A172 (cell line): ENCODE data around the gene STIL. TPM values are rescaled to one million over a fixed set of nuclear protein-coding genes. Genes with fewer than 3 reads are reported as not detected.
A peak's percentile ranks its signal among the peaks of the same experiment; 100 is the strongest.
"Not testable (repeated sequence)": the region's sequence is repeated elsewhere in the genome, so short reads cannot be mapped to it uniquely, and the experiment has no call there.

Experiments used
- DNase-seq: peaks from one replicate; pipeline ENCODE4 v3.0.0-alpha.2; 2015; ENCODE audit warnings: low spot score
- total RNA-seq: library from RNA; depleted of rRNA; stranded (reverse); fragments of >200 nt; shearing (Covaris generic); gene quantifications from 2 replicates; pipeline ENCODE4 v1.2.3, GENCODE V29; 2014

Gene STIL
- total RNA-seq, 1 experiment from 2014 or later, result 25.0 TPM

DNA sequence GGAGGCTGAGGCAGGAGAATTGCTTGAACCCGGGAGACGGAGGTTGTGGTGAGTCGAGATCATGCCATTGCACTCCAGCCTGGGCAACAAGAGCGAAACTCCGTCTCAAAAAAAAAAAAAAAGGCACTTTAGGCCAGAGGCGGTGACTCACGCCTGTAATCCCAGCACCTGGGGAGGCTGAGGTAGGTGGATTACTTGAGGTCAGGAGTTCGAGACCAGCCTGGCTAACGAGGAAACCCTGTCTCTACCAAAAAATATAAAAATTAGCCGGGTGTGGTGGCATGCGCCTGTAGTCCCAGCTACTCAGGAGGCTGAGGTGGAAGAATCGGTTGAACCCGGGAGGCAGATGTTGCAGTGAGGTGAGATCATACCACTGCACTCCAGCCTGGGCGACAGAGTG, 6.0 kb upstream of the STIL start:
- DNase-seq, result not testable (repeated sequence)

DNA sequence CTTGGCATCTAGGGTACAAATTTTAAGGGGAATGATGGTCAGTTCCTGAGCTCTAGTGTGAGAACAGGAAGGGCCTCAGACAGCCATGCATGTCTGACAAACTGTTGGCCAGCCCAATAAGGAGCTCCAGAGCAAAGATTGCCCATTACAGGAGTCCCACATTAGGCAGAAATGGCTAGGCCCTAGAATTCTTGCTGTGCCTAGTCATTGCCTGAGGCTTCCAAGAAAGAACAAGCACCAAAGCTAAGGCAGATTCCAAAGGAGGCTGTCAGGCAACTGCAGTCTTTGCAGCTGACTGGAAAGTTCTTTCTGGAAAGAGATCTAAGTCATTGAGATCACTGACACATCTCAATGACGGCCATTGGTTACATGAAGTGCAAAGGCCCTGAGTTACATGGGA, 3.9 kb upstream of the STIL start:
- DNase-seq, result no peak

DNA sequence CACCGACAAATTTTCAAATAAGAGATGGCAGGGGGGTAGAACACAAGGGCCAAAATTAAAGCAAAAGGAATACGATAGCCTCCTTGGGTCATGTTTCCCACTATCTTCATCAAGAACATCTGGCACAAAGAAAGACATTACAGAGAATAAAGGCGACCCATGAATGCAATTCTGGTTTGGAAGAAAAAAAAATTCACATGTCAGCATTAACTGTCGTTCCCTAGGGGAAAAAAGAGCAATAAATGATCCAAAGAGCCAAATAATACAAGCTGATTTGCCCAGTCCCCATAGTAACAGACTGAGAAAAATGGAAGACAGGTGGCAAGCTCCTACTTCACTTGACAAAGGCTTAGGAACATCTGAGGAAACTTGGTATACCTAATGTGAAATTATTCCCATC, 4.5 kb downstream of the STIL start:
- no peak for DNase-seq

DNA sequence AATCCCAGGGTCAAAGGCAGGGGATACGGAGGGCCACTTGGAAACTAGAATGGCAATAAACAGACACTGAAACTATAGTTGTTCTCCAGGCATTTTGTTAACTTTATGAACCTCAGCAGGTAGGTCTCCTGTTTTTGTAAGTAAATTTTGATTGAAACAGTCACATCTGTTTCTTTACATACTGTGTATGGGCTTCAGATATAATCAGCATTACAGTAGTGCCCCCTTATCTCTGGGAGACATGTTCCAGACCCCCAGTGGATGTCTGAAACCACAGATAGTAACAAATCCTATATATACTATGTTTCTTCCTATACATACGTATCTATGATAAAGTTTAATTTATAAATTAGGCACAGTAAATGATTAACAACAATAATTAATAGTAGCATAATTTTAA, 11.5 kb downstream of the STIL start:
- no peak for DNase-seq

- no peak for DNase-seq
Observed at GRCh38 chr1:47298025-47298699, 15.8 kb downstream of the STIL start.

GRCh38 chr1:47295579-47295978, 18.4 kb downstream of the STIL start:
- no peak for DNase-seq

DNA sequence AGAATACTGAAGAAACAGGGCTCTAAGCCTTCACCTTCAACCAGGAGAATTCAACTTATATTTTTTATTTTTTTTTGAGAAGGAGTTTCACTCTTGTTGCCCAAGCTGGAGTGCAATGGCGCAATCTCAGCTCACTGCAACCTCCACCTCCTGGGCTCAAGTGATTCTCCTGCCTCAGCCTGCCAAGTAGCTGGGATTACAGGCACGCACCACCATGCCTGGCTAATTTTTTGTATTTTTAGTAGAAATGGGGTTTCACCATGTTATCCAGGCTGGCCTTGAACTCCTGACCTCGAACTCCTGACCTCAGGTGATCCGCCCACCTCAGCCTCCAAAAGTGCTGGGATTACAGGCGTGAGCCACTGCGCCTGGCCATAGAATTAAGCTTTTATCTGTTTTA, 19.1 kb downstream of the STIL start:
- DNase-seq, result not testable (repeated sequence)

GRCh38 chr1:47288116-47288515, 25.8 kb downstream of the STIL start:
- not testable (repeated sequence) for DNase-seq

DNA sequence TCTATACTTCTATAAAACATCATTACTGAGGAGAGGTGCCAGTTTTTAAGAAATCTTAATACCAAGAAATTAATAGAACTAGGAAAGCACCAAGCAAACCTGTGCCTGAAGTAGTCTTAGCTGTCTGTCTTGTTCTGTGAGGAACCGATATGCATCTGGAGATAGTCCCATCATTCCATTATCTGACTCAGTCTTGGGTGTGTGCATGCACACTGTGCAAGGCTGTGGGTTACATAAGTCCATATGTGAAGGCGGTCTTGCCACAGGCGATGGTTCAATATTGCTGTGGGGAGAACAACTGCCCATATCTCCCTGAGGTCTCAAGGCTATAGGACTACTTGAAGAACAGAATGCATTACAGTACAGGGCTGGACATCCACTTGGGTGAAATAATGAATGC, 33.8 kb downstream of the STIL start:
- no peak for DNase-seq

DNA sequence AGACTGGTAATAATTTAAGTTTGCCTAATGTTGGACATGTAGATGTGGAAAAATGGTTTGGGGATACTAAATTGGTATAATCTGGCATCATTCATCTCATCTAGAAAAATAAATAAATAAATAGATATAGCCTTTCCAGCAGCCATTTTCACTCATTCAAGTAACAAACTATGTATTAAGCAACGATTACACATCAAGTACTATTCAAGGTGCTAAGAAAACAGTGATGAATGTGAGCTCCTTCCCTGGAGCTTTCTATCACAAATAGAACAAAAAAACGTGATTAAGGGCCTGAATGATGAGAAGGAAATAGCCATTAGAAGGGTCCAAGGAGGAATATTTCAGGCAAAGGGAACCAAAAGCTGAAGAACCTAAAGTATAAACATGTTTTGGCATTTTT, 37.1 kb downstream of the STIL start:
- DNase-seq, result no peak

GRCh38 chr1:47275811-47276210, 38.1 kb downstream of the STIL start:
- not testable (repeated sequence) for DNase-seq

DNA sequence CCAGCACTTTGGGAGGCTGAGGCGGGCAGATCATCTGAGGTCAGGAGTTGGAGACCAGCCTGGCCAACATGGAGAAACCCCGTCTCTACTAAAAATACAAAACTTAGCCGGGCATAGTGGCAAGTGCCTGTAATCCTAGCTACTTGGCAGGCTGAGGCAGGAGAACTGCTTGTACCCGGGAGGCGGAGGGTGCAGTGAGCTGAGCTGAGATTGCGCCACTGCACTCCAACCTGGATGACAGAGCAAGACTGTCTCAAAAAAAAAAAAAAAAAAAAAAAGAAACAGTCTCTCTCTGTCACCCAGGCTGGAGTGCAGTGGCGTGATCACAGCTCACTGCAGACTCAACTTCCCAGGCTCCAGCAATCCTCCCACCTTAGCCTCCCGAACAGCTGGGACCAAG, 48.4 kb downstream of the STIL start:
- not testable (repeated sequence) for DNase-seq

DNA sequence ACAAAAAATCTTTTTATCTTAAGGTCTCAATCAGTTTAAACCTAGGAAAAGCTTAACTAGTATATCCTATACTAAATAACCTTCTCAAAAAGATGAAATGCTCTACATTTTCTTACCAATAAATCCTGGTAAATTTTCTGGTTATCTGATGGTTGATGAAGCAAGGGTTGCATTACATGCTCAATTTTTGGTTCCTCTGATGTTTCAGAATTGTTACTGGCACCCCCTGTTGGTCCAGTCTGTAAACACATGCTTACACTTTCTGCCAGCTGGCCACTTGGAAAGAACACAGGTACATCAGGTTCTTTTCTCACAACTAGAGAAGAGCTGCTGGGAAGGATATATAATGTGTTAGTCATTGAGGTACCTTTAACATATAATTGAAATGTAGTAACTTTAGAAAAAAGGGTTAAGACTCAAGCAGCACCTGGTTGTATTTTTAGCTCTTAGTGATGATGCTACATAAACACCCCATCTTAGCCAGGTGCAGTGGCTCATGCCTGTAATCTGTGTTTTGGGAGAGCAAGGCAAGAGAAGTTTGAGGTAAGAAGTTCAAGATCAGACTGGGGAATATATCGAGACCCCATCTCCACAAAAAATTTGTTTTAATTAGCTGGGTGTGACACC, 51.0 kb downstream of the STIL start:
- peak; percentile 23 for DNase-seq

DNA sequence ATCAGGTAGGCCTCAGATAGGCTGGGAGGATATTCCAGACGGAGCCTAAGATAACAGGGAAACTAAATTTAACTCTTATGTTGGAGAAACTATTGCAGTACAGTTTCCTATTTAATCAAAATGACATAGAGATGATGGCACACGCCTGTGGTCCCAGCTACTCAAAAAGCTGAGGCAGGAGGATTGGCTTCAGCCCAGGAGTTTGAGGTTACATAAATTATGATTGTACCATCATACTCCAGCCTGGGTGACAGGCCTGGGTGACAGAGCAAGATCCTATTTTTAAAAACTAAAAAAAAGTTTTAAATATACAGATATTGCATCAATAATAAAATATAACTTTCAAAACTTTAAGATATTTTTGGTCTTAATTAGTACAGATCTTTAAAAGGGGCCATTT, 56.7 kb downstream of the STIL start:
- no peak for DNase-seq

DNA sequence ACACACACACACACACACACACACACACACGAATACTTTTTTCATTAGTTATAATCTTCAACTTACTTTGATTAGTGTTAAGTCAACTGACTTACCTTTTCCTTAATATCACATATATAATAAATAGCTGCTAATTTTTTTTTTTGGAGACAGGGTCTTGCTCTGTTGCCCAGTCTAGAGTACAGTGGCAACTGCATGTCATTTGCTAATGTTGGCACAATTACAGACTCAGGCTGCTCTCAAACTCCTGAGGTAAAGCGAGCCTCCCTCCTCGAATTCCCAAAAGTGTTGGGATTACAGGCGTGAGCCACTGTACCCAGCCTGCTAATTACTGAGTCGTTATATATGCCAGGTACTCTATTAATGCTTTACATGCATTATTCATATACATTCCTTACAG, 61.2 kb downstream of the STIL start:
- no peak for DNase-seq

- DNase-seq, result no peak
Observed at GRCh38 chr1:47252369-47252768, 61.6 kb downstream of the STIL start.

- no peak for DNase-seq
Observed at GRCh38 chr1:47249755-47250154, 64.2 kb downstream of the STIL start.

DNA sequence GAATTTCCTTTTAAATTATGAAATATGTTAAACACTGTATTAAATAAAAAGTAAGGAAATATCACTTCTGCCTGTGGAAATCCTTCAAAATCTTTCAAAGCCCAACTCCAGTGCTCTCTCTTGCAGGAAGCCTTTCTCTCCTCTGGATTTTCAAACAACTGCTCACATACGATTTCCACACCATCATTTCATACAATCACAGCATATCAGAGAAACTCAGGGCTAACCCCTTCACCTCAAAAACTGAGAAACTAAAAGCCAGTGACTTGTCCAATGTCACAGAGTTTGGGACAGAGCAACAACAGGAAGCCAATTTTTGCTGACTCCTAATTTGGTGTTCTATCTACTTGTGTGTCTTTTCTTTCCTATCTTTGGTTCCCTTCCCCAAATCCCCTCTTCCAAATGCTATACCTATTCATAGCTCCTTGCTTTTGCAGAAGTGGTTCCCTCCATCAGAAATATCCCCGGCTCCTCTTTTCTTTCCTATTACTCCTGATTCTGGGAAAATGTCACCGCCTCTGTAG, 69.5 kb downstream of the STIL start:
- DNase-seq, result no peak

DNA sequence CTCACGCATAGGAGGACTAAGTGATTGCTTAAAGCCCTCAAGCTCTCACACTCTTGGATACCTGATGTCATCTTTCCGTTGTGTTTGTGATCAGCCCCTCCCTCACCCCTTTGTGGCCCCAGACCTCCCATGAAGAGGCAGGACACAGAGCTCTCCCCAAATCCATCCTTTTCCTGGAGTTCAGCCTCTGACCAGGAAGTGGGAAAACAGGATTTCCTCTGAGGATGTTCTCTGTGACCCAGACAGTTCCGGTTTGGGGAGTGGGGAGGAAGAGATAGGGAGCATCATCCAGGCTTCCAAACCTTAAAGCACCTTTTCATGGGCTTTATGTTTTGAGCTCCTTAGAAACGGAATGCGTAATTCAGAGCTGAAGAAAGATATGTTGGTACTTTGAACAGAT, 70.0 kb downstream of the STIL start:
- DNase-seq, result no peak

DNA sequence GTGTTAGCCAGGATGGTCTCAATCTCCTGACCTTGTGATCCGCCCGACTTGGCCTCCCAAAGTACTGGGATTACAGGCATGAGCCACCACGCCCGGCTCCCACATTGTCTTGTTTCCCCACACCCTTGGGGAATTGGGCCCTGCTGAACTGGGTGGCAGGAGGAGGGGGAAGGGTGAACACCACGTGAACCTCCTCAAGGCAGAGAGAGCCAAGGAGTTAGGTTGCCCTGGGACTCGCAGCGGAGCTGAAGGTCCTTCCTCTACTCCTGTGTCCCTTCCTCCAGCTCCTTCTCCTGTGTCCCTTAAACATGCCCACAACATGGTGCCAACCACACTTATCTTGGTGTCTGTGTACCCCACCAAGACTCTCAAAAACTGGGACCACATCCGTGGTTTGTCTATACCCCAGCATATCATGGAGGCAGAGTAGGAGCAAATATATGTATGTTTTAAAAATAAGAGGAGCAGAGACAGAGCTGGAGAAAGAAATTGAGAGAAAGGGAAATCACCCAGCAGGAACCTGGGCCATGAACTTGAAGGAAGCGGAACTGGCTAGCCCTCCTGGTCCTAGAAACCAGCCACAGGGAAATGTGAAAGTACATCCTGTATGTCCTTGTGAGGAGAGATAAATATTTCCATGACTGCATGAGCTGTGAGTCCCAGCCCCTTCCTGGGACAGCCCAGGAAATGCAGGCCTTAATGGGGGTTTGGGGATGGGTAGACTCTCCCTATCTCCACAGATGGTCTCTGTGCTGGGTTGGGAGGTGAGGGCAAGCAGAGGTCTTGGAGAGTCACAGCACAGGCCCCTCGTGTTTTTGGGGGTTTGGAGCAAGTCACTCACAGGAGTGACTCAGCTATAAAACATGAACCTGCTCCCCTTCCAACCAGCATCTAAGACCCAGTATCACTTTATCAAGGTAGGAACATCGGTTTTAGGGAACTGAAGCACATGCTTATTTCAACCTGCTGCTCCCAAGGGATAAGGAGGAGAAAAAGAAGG, 72.5 kb downstream of the STIL start:
- DNase-seq, result no peak

- no peak for DNase-seq
Observed at GRCh38 chr1:47238935-47239592, 74.9 kb downstream of the STIL start.

DNA sequence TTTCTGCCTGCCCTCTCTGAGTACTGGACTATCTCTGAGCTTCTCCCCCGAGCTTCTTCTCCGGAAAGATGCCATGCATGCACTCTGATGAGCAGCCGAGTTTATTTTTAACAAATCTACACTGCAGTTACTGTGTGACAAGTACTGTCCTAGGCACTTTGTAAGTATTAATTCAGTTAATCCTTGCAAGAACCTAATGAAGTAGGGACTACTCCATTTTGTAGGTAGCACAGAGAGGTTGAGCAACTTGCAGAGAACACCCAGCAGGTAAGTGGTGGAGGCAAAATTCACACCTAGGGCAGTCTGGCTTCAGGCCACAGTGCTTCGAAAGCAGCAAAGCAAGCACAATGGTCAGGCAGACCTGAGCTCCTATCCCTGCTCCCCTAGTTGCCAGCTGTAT, 78.1 kb downstream of the STIL start:
- DNase-seq, result no peak
